Parathyroid adenoma (tissue), 2 donors: ENCODE data around the gene STX12.
"Not testable (repeated sequence)": the region's sequence is repeated elsewhere in the genome, so short reads cannot be mapped to it uniquely, and the experiment has no call there.

Source experiments
- H2AFZ ChIP-seq: fragments of 300-600 bp; sonication (generic); one replicate; pipeline ENCODE4 v1.7.0; 2017; ENCODE audit warnings: antibody characterized with exemption, mild to moderate bottlenecking
- H3K27ac ChIP-seq: fragments of 300-600 bp; sonication (generic); one replicate; pipeline ENCODE4 v1.7.0; 2017
- H3K27me3 ChIP-seq: fragments of 300-600 bp; sonication (generic); one replicate; pipeline ENCODE4 v1.7.0; 2017; ENCODE audit warnings: low read length; ENCODE audit not compliant: control insufficient read depth, insufficient read depth
- H3K36me3 ChIP-seq: fragments of 300-600 bp; sonication (generic); one replicate; pipeline ENCODE4 v1.7.0; 2017; ENCODE audit warnings: low read length; ENCODE audit not compliant: control insufficient read depth, insufficient read depth
- H3K4me1 ChIP-seq: fragments of 300-600 bp; sonication (generic); one replicate; pipeline ENCODE4 v1.7.0; 2017; ENCODE audit warnings: control low read depth
- H3K4me2 ChIP-seq: fragments of 300-600 bp; sonication (generic); one replicate; pipeline ENCODE4 v1.7.0; 2017; ENCODE audit warnings: low read length
- H3K4me3 ChIP-seq: fragments of 300-600 bp; sonication (generic); one replicate; pipeline ENCODE4 v1.7.0; 2017; ENCODE audit warnings: low read depth, low read length
- H3K79me2 ChIP-seq: fragments of 300-600 bp; sonication (generic); one replicate; pipeline ENCODE4 v1.7.0; 2017; ENCODE audit warnings: control low read depth
- H3K9ac ChIP-seq: fragments of 300-600 bp; sonication (generic); one replicate; pipeline ENCODE4 v1.7.0; 2017; ENCODE audit warnings: mild to moderate bottlenecking
- H3K9me3 ChIP-seq: fragments of 300-600 bp; sonication (generic); one replicate; pipeline ENCODE4 v1.7.0; 2017; ENCODE audit warnings: low read length; ENCODE audit not compliant: control insufficient read depth
- TF ChIP-seq, protein P1 (sequence below): fragments of 300-600 bp; sonication (generic); IDR thresholded peaks from one replicate; pipeline ENCODE4 v1.7.0; 2017; ENCODE audit warnings: antibody characterized with exemption, mild to moderate bottlenecking
- donor health status: primary hyperparathyroidism.

Gene STX12

DNA sequence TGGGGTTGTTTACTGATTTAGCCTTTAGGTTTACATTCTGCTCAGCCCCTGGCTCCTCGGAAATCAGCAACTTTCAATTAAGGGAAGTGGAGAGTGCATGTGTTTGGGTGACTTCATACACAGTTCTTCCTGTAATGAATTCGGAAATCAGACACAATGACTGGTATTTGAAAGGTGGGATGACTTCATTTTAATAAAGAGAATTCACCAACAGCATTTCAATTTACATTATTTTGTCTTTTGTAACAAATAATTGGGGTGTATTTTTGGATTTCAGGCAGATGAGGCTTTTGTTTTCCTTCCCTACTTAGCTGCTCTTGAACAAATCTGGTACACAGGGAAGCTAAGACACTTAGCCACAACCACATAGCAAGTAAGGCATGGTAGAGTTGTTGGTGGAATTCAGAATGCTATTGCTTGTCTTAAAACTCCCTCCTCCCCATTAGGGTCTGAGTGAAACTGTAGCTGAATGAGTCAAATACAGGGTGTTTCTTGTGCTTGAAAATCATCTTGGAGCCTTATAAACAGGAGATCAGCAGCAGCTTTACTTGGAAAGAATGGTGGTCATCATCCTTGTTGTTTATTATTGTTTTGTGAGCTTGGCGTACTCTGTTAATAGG, 917 bp downstream of the STX12 start:
- peak overlapping the region; percentile 91 for H3K4me2 ChIP-seq
- H3K9ac ChIP-seq = peak overlapping the region; percentile 78
- H3K36me3 ChIP-seq = no peaks in the 10 kb centered on the region
- no peaks in the 10 kb centered on the region for H3K4me1 ChIP-seq
- no peaks in the 10 kb centered on the region for H3K27me3 ChIP-seq
- peaks cover 8% of the 10 kb centered on the region for H3K79me2 ChIP-seq
- peak overlapping the region; percentile 91 for H3K27ac ChIP-seq
- H2AFZ ChIP-seq = no peak overlapping the region
- H3K4me3 ChIP-seq = peak overlapping the region; percentile 86
- H3K9me3 ChIP-seq = no peaks in the 10 kb centered on the region
- TF ChIP-seq, protein P1, sequence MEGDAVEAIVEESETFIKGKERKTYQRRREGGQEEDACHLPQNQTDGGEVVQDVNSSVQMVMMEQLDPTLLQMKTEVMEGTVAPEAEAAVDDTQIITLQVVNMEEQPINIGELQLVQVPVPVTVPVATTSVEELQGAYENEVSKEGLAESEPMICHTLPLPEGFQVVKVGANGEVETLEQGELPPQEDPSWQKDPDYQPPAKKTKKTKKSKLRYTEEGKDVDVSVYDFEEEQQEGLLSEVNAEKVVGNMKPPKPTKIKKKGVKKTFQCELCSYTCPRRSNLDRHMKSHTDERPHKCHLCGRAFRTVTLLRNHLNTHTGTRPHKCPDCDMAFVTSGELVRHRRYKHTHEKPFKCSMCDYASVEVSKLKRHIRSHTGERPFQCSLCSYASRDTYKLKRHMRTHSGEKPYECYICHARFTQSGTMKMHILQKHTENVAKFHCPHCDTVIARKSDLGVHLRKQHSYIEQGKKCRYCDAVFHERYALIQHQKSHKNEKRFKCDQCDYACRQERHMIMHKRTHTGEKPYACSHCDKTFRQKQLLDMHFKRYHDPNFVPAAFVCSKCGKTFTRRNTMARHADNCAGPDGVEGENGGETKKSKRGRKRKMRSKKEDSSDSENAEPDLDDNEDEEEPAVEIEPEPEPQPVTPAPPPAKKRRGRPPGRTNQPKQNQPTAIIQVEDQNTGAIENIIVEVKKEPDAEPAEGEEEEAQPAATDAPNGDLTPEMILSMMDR = no peak

GRCh38 chr1:27774654-27775053, 1.6 kb downstream of the STX12 start:
- Histone ChIP-seq H3K4me3 (no peak overlapping the region), H3K36me3 (no peaks in the 10 kb centered on the region), H3K9ac (no peak overlapping the region), H2AFZ (no peak overlapping the region), H3K27ac (no peak overlapping the region), H3K4me2 (no peak overlapping the region), H3K79me2 (peaks cover 11% of the 10 kb centered on the region), H3K9me3 (no peaks in the 10 kb centered on the region), H3K4me1 (no peaks in the 10 kb centered on the region), H3K27me3 (no peaks in the 10 kb centered on the region)
- TF ChIP-seq, protein P1 = no peak

DNA sequence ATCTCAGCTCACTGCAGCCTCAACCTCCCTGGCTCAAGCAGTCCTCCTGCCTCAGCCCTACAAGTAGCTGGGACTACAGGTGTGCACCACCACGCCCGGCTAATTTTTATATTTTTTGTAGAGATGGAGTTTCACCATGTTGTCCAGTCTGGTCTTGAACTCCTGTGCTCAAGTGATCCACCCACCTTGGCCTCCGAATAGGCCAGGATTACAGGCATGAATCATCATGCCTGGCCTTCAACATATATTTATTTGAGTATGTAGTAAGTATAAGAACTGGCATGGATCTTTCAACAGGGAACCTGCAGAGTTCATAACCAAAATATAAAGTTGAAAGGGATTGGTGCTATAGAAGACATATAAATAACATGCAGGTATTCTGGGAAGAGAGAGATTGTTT, 2.3 kb downstream of the STX12 start:
- peaks cover 11% of the 10 kb centered on the region for H3K79me2 ChIP-seq
- H3K9ac ChIP-seq, H3K4me3 ChIP-seq, H3K9me3 ChIP-seq, H3K4me2 ChIP-seq, H3K27me3 ChIP-seq, H3K36me3 ChIP-seq, H3K27ac ChIP-seq, H2AFZ ChIP-seq, H3K4me1 ChIP-seq: not testable (repeated sequence)

- not testable (repeated sequence) for H3K36me3 ChIP-seq, H3K4me2 ChIP-seq, H3K9me3 ChIP-seq, H3K27me3 ChIP-seq, H3K4me3 ChIP-seq, H3K4me1 ChIP-seq, H3K27ac ChIP-seq, H3K9ac ChIP-seq, H2AFZ ChIP-seq
- H3K79me2 ChIP-seq = peaks cover 11% of the 10 kb centered on the region
Observed at GRCh38 chr1:27776276-27776675, 3.3 kb downstream of the STX12 start.

- Histone ChIP-seq H3K9me3 (no peaks in the 10 kb centered on the region), H3K4me1 (peaks cover 3% of the 10 kb centered on the region), H3K4me3 (no peak overlapping the region), H3K27ac (no peak overlapping the region), H3K36me3 (no peaks in the 10 kb centered on the region), H3K9ac (no peak overlapping the region), H2AFZ (no peak overlapping the region), H3K79me2 (peaks cover 11% of the 10 kb centered on the region), H3K4me2 (peak overlapping the region; percentile 40), H3K27me3 (no peaks in the 10 kb centered on the region)
- TF ChIP-seq, protein P1 = no peak
Observed at GRCh38 chr1:27778056-27778455, 5.0 kb downstream of the STX12 start.

- Histone ChIP-seq H3K9me3 (no peaks in the 10 kb centered on the region), H3K36me3 (no peaks in the 10 kb centered on the region), H3K27ac (no peak overlapping the region), H3K9ac (no peak overlapping the region), H2AFZ (no peak overlapping the region), H3K4me2 (no peak overlapping the region), H3K4me1 (peaks cover 6% of the 10 kb centered on the region), H3K27me3 (no peaks in the 10 kb centered on the region), H3K4me3 (no peak overlapping the region), H3K79me2 (peaks cover 13% of the 10 kb centered on the region)
- TF ChIP-seq, protein P1 = no peak
Observed at GRCh38 chr1:27779122-27779521, 6.1 kb downstream of the STX12 start.
